CD4-positive, alpha-beta T cell treated with Interleukin-12 subunit alpha and Interleukin-12 subunit beta, for 1 hour (primary cell): ENCODE measurements around the gene MRPS16.
A peak's percentile ranks its signal among the peaks of the same experiment; 100 is the strongest.
"Not testable (repeated sequence)": the region's sequence is repeated elsewhere in the genome, so short reads cannot be mapped to it uniquely, and the experiment has no call there.

Source experiments
- DNase-seq: peaks from one replicate; pipeline ENCODE4 v3.0.0-alpha.2; 2020

Gene MRPS16

DNA sequence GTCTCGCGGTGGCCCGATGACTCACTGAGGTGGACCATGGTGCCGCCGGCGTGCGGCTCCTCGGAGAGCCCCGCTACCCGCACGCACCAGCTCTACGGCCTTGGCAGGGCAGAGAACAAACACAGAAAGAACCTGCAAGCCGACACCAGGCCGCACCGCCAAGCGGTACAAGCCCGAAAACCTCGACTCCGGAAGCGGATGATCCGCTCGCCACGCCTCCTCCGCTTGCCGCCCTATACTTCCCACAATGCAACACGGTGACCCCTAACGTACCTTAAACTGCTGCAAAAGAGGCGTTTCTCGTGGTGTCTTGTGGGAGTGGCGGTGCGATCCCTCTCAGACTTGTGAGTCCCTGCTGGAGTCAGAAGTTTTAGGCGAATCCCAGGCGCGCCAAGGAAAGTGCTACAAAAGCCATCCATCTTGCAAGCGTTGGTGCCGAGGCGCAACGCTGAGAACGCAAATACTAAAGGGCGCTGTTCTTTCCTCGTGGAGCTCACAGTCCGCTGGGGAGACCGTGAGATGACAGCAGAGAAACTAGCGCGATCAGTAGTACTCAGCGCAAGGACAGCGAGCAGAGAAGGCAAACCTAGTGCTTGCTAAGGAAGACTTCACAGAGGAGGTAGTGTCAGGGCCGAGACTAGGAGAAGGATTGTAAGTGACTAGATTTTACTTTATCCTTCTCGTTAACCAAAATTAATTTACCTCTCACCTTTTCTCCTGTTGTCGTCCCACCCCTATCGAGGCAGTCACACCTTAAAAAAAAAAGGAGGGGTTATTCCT, at the start of gene MRPS16:
MRPS16 (minus strand) TSS at position 200 of the 780 bp plus-strand sequence; CDS start at position 38, 162 bp downstream.
- DNase-seq: peak; percentile 94

DNA sequence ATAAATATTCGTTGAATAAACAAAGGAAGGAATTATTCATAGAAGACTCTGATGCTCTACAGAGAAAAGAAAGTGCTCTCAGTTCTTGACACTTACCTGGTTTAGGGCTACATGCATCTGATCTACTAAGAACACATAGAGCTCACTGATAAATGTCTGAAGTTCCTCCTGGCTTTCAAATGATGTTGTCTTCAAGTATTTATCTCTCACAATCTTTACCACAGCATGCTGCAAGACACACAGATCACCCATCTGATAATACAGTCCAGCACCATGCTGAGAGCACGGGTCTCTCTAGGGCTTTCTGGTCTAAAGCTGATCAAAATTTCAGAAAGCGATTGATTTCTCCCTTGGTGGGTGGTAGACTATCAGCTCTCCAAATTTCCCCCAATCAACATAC, 44.5 kb upstream of the MRPS16 start:
- DNase-seq: no peak

DNA sequence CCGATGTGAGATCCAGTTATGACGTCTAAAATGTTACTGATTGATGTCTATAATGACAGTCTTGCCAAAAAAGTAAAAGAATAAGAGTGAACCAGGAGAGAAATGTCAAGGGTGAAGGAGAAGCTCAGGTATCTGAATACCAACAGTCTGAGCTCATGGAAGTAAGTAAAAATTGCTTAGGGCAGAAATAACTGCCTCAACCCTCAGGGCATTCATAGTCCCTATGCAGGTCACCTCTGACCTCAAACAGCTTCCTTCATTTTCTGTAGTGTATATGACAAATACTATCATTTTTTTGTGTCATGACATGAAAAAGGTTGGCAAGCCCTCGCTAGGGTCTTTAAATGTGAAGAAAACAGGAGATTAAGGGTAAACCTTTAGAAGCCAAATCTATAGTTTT, 41.0 kb upstream of the MRPS16 start:
- no peak for DNase-seq

DNA sequence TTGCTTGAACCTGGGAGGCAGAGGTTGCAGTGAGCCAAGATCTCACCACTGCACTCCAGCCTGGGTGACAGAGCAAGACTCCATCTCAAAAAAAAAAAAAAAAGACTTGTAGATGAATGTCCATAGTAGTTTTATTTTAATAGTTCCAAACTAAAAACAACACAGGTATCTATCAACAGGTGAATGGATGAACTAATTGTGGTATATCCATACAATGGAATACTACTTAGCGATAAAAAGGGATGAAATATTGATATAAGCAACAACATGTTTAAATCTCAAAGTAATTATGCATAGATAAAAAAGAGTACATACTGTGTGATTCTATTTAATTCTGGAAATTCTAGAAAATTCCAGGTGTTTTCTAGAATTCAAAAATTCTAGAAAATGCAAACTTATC, 37.5 kb upstream of the MRPS16 start:
- no peak for DNase-seq

DNA sequence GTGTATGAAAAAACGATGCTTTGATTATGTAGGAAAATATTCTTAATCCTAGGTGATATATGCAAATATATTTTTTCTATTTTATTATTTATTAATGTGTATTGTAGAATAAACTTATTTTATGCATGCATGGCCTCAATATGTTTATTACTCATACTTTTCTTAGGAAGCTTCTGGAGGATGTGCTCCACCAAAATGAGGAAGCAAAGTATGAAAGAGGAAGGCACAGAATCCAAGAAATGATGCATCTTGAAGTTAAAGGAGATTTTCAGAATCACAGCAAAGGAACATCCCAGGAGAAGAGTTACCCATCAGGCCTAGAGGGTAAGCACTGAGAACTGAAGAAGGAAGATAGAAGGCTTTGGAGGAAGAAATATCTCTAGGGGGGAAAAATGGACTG, 35.0 kb upstream of the MRPS16 start:
- DNase-seq: no peak

DNA sequence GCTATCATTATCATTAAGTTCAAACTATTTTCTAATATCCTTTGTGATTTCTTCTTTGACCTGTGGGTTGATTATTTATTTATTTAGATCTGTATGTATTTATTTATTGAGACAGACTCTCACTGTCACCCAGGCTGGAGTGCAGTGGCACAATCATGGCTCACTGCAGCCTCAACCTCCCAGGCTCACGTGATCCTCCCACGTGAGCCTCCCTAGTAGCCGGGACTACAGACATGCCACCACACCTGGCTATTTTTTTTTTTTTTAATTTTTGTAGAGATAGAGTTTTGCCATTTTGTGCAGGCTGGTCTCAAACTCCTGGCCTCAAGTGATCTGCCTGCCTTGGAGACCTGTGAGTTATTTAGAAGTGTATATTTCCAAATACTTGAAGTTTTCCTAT, 28.7 kb upstream of the MRPS16 start:
- no peak for DNase-seq

DNA sequence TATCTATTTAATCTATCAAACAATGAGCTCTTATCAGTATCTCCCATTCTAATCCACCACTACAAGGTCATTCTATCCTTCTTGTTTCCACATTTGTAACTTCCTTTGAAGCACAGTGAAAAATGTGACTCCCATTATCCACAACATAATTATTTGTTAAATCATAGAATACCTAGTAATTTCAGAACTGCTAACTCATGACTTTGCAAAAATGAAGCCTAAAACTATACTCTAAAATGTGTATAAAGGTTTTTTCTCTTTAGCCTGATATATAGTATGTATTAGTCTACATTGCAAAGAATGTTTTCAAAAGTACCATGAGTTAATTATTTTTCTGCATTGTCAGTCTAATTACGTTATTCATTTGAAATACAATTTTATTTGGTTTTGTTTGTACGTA, 12.0 kb upstream of the MRPS16 start:
- DNase-seq: no peak

DNA sequence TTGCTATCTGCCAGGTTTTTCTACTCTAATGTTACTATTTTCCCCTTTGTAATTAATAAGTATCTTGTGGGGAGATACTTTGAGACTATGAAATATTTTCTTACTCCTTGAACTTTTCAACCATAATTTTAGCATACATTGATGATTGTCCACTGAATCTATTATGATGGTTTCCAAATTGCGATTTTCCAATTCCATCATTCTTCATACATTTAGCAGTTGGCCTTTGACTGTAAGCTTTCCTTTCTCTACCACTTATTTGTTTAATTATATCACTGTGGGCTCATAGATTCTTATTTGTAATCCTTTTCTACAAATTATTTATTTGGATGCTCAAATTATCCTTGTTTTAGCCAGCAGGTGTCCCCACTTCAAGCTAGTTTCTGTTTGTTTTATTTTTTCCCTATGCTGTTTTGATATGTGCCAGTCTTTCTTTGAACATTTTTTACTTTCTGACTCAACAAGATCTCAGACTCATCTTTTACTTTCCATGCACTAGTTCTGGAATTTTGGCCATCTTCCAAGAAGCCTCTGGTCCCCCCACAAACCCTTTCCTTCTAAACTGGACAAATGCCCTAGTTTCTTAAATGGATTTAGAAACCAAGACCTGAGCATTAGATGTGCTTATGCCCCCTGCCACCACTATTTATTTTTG, 11.4 kb upstream of the MRPS16 start:
- DNase-seq: peak; percentile 26

DNA sequence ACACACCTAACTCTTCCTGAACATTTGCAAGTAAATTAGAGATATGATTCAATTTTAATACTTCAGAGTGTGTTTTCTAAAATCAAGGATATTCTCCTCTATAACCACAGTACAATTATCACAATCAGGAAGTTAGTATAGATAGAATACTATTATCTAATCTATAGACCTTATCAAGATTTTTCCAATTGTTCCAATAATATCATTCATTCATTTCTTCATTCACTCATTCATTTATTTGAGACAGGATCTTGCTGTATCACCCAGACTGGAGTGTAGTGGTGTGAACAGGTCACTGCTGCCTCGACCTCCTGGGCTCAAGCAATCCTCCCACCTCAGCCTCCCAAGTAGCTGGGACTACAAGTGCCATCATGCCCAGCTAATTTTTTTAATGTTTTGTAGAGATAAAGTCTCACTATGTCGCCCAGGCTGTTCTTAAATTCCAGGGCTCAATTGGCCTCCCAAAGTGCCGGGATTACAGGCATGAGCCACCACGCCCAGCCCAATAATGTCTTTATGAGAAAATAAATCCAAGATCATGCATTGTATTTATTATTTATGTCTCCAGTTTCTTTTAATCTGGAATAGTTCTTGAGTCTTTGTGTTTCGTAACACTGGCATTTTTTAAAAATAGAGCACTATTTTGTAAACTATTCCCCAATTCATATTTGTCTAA, 10.6 kb upstream of the MRPS16 start:
- no peak for DNase-seq

DNA sequence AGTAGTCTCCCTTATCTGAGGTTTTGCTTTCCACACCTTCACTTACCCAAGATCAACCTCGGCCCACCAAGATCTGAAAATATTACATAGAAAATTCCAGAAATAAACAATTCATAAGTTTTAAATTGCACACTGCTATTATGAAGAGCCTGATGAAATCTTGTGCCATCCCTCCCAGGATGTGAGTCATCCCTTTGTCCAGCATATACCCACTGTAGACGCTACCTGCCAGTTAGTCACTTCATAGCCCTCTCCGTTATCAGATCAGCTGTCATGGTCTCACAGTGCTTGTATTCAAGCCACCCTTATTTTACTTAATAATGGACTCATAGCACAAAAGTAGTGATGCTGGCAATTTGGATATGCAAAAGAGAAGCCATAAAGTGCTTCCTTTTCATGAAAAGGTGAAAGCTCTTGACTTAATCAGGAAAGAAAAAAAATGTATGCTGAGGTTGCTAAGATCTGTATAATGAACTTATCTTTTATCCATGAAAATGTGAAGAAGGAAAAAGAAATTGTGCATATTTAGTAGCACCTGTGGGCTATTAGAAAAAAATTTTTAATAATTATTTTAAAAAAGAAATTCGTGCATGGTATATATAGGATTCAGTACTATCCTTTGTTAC, 9.8 kb upstream of the MRPS16 start:
- no peak for DNase-seq

DNA sequence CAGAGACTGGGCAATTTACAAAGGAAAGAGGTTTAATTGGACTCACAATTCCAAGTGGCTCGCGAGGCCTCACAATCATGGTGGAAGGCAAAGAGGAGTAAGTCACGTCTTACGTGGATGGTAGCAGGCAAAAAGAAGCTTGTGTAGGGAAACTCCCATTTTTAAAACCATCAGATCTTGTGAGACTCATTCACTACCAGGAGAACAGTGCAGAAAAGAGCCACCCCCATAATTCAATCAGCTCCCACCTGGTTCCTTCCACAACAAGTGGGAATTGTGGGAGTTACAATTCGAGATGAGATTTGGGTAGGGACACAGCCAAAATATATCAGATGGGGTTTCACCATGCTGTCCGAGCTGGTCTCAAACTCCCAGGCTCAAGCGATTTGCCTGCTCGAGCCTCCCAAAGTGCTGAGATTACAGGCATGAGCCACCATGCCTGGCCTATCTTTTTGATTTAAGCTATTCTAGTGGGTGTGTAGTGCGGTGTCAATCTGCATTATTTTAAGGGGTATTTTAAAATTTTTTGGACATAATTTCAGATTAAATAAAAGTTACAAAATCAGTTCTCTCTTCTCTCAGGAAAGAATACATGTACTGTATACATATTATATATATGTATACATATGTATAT, 9.0 kb upstream of the MRPS16 start:
- no peak for DNase-seq

DNA sequence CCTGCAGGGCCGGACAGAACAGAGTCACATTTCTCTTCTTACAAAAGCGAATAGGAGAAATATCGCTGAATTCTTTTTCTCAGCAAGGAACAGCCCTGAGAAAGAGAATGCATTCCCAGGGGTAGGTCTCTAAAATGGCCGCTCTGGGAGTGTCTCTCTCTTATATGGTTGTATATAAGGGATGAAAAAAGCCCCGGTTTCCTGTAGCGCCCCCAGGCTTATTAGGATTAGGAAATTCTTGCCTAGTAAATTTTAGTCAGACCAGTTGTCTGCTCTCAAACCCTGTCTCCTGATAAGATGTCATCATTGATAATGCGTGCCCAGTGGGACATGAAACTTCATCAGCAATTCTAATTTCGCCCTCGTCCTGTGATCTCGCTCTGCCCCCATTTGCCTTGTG, 6.2 kb upstream of the MRPS16 start:
- DNase-seq: not testable (repeated sequence)

DNA sequence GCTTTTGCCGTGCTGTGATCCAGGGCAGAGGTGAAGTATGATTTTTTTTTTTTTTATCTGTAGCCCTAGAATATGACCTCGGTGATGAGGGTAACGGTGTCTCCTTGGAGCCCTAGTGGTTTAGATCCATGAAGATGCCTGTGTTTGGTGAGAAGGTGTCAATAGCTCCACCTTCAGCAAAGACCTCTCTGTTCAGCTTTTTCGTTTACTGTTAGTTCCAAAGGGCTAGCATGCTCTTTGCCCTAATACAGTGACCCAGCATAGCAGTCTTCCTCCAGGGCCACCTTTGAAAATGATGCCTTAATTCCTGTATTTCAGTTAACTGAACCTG, 746 bp upstream of the MRPS16 start:
- peak; percentile 12 for DNase-seq

DNA sequence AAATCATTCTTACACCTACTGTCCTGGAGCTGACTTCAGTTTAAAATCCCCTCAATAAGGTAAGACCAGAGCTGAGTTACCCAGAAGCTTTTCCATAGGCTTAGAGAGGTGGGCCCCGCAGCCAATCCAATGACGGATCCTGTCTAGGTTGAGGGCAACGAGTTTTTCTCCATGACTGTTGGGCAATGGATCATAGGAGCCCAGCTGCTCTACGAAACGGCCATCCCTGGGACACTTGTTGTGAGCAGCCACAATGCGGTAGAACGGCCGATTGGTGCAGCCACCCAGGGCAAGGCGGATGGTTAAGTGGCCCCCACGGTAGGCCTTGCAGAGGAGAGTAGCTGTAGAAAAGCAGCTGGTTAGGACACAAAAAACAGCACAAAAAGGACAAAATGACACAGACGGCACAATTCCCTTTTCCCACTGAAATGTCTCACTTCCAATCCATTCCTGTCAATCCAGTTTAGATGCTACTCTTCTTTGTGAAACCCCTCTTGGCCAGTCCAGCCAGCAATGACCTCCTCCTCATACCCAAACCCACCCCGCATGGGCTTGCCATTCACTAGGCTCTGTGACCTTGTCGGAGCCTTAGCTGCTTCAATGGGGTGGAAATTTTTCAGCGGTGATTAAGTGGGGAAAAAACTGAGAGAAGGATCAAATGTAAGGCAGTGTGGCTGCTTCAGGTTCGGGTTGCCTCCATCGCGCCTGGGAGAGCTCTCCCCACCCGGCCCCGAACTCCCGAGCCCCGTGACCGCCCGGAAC, 580 bp downstream of the MRPS16 start:
- DNase-seq: no peak

DNA sequence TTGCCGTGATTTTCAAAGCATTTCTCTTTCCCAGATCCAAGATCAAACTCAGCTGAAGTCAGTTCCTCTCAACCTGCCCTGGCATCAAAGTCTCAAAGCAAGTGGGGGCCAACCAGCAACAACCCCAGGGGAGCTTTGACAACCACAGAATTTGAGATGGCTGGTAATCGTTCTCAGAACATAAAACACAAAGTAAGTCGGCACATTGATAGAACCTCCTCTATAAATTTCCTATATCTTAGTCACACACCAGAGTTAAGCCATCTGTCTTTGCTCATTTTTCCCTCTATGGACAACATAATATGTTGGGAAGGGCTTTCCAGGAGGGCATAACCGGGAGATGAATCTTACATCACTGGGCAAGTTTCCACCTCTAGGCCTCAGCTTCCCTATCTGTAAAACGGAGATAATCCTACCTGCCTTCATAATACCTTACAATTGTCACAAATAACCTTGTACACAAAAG, 4.2 kb downstream of the MRPS16 start:
- DNase-seq: no peak

DNA sequence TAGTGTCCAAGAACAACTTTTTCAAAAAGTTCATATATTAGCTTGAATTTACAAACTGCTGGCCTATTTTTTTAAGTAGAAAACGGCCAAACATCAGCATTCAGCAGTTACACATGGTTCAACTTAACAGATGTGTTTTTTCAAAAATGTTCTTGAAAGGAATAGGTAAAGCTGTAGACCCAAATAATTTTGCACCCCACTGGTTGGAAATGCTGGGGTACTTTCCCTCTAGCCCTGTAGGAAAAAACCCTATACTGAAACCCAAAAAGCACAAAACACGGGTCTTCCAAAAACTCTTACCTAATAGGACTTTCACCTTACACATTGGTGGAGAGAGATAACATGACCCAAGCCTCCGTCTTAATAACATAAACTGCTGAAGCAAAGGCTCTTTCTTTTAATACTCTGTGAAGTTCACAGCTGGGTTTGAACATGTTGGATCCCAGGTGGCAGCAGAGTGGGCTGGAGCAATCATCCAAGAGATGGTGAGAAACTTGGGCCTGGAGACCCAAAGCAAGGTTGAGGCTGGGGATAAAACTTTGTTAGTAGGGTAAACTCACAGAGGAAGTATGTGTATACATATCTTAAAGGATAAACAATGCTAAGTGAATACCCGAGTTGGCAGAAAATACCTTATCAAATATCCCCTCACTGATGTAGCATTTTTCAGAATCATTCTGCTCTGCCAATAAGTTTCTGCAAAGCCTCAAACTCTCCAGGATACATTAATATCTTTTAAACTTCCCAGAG, 4.8 kb downstream of the MRPS16 start:
- DNase-seq: no peak

DNA sequence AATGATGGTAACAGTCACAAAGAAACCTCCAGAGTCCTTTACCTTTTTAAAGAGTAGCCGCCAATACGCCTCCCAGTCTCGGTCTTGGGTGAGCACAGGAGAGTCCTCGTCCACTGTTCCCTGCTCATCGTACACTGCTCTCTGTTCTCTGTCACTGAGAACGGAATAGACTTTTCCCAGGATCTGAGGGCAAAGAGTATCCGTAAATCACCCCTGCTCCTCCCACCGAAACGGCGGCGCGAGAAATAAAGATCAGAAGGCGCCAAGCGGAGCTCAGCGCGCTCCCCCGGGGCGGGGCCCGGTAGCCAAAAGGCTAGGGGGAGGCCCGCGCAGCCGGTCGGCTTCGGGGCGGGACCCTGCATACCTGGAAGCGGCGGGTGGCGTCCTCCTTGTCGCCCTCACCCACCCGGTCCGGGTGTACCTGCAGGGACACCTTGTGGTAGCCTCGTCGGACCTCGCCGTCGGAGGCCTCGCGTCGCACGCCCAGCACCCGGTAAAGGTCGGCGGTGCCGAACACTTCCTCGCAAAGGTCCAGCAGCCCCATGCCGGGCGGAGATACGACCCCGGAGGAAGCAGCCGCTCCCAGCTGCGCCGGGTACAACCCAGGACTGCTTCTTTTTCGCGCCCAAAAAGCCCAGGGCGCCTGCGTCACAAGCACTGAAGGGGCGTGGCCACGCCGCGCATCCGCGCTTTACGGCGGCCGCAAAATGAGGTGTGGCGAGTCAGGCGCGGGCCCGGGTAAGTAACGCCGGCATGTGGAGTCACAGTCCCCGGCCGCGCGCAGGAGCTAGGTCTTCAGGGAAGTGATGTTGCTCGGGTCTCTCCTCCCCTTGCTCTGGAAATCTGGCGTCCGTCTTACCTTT, 5.6 kb downstream of the MRPS16 start, which contains the start of gene DNAJC9:
DNAJC9 (minus strand) TSS at position 610 of the 863 bp plus-strand sequence; CDS start at position 544, 66 bp downstream.
- DNase-seq: peak; percentile 97

DNA sequence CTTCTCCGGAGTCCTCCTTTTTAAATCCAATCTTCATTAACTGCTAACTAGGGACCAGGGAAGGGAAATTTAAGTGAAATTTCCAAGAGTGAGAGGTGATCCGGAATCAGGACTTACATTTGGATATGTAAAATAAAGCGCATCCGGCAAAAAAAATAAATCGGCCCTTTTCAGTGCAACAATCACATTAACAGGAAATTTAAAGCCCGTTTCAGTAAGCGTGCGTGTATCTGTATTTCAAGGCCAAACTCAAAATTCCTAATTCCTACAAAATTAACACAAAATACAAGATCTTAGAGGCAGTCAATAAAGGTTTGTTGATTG, 6.2 kb downstream of the MRPS16 start:
- no peak for DNase-seq

DNA sequence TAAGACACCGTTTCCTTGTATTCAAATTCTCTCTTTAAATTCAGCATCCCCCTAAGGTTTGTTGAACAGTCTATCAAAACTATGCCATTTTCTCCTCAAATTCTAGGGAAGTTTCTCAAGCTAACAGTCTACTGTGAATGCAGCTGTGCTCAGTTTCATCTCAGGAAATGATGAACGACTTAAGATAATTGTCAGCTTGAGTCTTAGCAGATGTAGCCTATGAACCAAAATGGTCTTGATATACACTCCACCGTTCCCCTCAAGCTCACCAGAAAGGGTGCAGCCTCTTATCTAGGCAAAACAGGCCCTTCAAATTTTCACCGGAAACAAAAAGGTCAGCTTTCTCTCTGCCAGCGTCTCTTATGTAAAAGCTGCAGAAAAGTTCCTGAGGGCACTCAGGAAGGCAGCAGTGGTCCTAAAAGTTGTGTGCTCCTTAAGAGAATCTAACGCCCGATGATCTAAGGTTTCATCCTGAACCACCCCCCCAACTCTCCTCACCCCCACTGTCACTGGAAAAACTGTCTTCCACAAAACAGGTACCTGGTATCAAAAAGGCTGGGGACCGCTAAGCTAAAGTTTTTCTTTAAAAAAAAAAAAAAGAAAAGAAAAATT, 7.5 kb downstream of the MRPS16 start:
- DNase-seq: no peak

DNA sequence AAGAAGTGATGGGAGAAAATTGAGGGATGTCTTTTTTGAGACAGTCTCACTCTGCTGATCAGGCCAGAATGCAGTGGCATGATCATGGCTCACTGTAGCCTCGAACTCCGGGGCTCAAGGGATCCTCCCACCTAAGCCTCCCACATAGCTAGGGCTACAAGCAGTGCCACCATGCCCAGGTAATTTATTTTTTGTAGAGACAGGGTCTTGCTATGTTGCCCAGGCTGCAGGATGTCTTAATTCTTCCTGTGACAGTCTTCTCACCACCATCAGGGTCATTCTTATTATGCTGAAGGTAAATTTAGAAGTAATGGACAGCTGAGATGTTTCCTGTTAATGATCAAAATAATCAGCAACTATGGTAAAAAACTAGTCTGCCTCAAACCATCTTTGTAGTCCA, 12.5 kb downstream of the MRPS16 start:
- no peak for DNase-seq
